GM19463 (cell line): ENCODE data around the gene LSS.

ENCODE experiments used
- ATAC-seq: cut with Tn5 transposase; IDR thresholded peaks from one replicate; pipeline ENCODE4 v1.9.1; 2021; ENCODE audit warnings: mild to moderate bottlenecking, moderate library complexity; ENCODE audit not compliant: unreplicated experiment

Gene LSS

DNA sequence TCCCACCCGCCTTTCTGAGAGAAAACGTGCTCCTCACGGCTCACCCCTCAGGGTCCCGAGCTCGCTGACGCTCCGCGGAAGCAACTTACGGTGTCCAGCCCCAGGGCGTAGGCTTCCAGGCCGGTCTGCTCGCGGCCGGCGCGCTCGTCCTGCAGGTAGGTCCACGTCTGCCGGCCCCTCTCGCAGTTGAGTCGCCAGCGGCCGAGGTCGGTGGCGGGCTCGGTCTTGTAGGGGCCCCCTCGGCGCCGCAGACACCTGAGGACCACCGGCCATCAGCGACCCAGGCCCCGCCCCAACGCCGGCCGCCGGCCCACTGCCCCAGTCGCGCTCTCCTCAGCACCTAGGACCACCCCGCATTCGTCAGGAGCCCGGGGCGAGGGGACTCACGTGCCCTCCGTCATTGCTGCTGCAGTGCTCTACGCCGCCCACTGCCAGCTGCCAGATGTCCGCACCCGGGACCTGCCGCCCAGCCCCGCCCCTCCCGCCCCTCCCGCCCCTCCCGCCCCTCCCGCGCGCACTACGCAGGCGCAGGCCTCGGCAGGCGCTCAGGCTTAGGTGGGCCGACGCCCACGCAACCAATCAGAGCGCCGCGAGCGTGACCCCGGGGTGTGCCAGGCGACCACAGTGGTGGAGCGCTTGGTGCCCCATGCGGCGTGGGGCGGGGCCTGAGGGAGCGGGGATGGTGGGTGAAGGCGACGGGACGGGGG, at the start of gene LSS:
TSS of gene LSS (minus strand) at position 430 of the 707 bp plus-strand sequence. CDS start at position 401, 29 bp downstream.
- peak; percentile 91 for ATAC-seq

GRCh38 chr21:46274797-46275390, 46.3 kb upstream of the LSS start:
- ATAC-seq: no peak

GRCh38 chr21:46273341-46273740, 44.8 kb upstream of the LSS start:
- no peak for ATAC-seq

GRCh38 chr21:46269466-46269865, 40.9 kb upstream of the LSS start:
- no peak for ATAC-seq

DNA sequence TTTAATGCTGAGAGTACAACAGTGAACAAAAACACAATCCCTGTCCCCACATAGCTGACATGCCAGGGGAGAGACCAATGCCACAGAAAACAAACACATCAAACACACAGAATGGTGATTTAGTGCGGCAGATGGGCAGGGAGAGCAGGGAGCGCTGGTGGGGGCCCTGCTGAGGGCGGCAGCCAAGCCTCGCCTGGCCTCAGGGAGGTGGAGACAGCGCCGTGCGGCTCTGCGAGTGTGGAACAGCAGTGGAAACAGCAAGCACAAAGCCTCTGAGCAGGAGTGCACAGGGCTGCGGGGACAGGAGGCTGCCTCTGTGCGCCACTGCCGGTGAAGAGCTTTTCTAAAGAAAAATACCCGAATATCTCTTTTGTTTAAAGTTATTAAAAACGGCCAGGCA, 39.8 kb upstream of the LSS start:
- ATAC-seq: no peak

- ATAC-seq: no peak
Observed at GRCh38 chr21:46266946-46267345, 38.4 kb upstream of the LSS start.

DNA sequence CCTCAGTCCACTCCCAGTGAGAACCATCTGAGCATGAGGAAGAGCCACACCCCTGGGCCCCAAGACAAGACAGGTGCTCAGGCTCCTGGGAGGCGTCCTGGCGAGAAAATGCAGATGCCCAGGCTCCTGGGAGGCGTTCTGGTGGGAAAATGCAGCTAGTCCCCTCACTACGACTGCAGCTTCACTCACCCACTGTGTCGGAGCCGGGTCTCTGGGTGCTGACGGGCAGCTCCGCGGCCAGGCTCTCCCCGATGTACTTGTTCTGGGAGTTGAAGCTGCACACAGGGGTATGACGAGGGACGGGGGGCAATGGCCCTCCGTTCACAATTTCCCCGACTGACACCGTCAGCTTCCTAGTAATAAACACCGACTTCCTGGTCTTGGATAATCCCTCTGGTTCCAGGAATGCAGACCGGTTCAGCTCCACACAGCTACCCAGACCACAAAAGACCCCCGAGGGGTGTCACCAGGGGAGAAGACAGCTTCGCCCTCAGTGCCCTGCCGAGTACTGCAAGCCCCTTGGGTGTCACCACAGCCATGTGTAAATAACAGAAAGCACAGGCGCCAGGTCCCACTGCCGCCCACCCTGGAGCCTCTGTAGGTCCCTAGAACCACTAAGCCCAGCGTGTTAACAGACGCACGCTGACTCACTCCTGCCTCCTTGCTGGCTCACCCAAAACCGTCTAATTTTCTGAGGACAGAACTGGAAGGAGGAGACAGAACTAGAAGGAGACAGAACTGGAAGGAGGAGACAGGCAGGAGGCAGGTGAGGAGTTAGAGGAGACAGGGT, 37.4 kb upstream of the LSS start:
- no peak for ATAC-seq

DNA sequence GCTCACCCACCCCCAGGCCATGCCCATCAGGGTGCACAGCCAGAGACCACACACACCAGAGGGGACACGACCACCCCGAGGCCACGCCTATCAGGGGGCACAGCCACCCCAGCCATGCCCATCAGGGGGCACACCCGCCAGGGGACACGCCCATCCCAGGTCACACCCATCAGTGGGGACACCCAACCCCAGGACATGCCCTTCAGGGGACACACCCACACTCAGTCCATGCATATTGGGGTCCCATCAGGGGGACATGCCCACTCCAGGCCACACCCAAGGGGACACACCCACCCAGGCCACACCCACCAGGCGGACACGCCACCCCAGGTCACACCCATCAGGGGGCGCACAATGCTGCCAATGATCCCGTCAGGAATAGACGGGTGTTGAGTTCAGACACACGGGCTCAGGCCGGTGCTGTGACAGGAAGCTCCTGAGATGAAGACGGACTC, 36.1 kb upstream of the LSS start:
- ATAC-seq: no peak

GRCh38 chr21:46264046-46264689, 35.6 kb upstream of the LSS start:
- ATAC-seq: no peak

GRCh38 chr21:46256501-46256994, 28.0 kb upstream of the LSS start:
- no peak for ATAC-seq

GRCh38 chr21:46255758-46256337, 27.3 kb upstream of the LSS start:
- no peak for ATAC-seq

DNA sequence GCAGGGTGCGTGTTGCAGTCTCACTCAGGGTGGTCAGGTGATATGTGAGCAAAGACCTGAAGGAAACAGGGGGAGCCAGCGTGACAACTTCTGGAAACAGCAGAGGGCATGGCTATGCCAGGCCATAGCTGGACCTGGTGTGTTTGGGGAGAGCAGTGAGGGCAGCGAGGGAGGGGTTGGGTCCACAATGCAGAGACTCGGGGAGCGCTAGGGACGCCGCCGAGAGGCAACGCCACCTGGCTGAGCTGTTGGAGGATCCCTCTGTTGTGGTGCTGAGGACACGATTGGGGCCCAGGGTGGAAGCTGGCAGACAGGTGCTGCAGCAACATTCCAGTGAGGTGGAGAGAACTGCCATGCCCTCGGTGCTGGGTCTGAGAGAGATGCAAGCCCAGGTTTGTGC, 26.6 kb upstream of the LSS start:
- no peak for ATAC-seq

- ATAC-seq: peak; percentile 50
Observed at GRCh38 chr21:46254208-46254975, 25.8 kb upstream of the LSS start.

DNA sequence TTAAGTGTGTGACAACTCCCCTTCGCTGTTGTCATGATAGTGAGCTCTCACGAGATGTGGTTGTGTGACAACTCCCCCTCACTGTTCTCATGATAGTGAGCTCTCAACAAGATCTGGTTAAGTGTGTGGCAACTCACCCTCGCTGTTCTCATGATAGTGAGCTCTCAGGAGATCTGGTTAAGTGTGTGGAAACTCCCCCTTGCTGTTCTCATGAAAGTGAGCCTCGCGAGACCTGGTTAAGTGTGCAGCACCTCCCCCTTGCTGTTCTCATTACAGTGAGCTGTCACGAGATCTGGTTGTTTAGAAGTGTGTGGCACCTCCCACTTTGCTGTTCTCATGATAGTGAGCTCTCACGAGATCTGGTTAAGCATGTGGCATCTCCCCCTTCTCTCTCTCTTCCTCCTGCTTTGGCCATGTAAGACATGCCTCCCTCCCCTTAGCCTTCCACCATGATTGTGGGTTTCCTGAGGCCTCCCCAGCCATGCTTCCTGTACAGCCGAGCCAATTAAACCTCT, 25.1 kb upstream of the LSS start:
- ATAC-seq: peak; percentile 64

DNA sequence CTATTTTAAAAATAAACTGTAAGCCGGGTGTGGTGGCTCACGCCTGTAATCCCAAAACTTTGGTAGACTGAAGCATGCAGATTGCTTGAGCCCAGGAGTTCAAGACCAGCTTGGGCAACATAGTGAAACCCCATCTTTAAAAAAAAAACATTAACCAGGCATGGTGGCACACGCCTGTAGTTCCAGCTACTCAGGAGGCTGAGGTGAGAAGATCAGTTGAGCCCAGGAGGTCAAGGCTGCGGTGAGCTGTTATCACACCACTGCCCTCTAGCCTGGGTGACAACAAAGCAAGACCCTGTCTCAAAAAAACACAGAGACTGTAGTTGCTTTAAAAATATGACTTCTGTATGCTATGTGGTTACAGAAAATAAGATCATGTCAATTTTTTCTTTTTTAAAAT, 24.3 kb upstream of the LSS start:
- no peak for ATAC-seq

- ATAC-seq: no peak
Observed at GRCh38 chr21:46250146-46250725, 21.7 kb upstream of the LSS start.

DNA sequence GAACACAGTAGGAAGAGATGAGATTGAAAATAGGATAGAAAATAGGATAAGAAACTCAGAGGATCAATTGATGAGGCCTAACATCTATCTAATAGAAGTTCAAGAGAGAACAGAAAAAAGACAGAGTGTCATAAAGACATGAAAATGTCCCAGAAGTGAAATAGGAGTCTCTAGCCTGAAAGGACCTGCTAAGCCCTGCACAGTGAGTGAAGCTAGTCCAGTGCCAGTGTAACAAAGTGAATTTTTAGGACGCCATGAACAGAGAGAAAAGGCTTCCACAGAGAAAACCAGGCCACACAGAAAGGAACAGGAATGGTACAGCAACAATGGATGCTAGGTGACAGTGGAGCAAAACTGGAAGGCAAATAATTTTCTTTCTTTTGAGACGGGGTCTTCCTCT, 20.3 kb upstream of the LSS start:
- no peak for ATAC-seq

- ATAC-seq: no peak
Observed at GRCh38 chr21:46248422-46248782, 19.8 kb upstream of the LSS start.

DNA sequence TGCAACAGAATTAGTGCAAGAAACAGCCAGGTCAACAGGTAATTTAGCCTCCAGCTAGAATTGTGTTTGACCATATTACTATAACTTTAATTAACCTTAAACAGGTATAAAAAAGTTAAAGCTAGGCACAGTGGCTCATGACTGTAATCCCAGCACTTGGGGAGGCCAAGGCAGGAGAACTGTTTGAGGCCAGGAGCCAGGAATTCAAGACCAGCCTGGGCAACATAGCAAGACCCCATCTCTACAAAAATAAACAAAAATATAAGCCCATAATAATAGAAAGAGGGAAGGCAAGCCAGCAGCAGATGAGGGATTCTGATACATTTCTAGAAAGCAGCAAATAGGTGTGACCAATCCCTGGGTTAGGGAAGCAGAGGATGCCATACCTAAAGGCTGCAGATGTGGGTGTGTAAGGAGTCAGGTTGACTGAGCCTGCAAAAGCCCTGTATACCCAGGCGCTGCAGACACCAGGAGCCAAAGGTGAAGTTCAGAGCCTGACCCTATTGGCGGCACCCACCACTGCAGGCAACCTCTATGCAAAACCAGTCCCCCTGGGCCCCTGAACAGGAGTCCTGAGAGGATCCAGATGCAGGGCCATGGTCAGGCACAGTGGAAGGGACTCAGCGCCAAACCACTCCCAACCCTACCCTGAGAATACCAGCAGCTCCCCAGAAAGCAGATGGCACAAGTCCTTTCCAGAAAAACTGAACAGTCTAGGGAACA, 19.3 kb upstream of the LSS start:
- ATAC-seq: no peak
